H9 (cell line): ENCODE measurements around the gene SIDT2. TPM values are rescaled to one million over a fixed set of nuclear protein-coding genes. Genes with fewer than 3 reads are reported as not detected.

Experiments used
- DNase-seq: peaks from one replicate; pipeline ENCODE4 v3.0.0-alpha.2; 2017
- H2AFZ ChIP-seq: one replicate; pipeline ENCODE4 v1.6.1; 2013; ENCODE audit warnings: mild to moderate bottlenecking, low read length, control low read depth, moderate library complexity
- H2AK5ac ChIP-seq: 2 replicates; pipeline ENCODE4 v1.6.1; 2013; ENCODE audit warnings: low read length, control low read depth, mixed read lengths; ENCODE audit not compliant: insufficient read length
- H2BK120ac ChIP-seq: one replicate; pipeline ENCODE4 v1.6.1; 2013; ENCODE audit warnings: low read depth, mild to moderate bottlenecking, low read length, control low read depth, inconsistent platforms; ENCODE audit not compliant: poor library complexity, severe bottlenecking
- H2BK12ac ChIP-seq: 2 replicates; pipeline ENCODE4 v1.6.1; 2013; ENCODE audit warnings: low read length, control low read depth, mixed read lengths, low read depth; ENCODE audit not compliant: insufficient read length
- H2BK15ac ChIP-seq: 2 replicates; pipeline ENCODE4 v1.6.1; 2013; ENCODE audit warnings: low read depth, low read length, control low read depth
- H2BK20ac ChIP-seq: one replicate; pipeline ENCODE4 v1.6.1; 2013; ENCODE audit warnings: low read depth, mild to moderate bottlenecking, low read length, control low read depth, inconsistent platforms; ENCODE audit not compliant: poor library complexity, severe bottlenecking
- H2BK5ac ChIP-seq: 2 replicates; pipeline ENCODE4 v1.6.1; 2013; ENCODE audit warnings: low read length, control low read depth, mixed read lengths; ENCODE audit not compliant: insufficient read length
- H3K14ac ChIP-seq: 2 replicates; pipeline ENCODE4 v1.6.1; 2013; ENCODE audit warnings: low read length, control low read depth; ENCODE audit not compliant: insufficient read depth
- H3K18ac ChIP-seq: 2 replicates; pipeline ENCODE4 v1.6.1; 2013; ENCODE audit warnings: low read depth, mild to moderate bottlenecking, mixed read lengths, low read length, control low read depth; ENCODE audit not compliant: insufficient read length
- H3K23ac ChIP-seq: 2 replicates; pipeline ENCODE4 v1.6.1; 2013; ENCODE audit warnings: low read length, control low read depth, mixed read lengths, low read depth; ENCODE audit not compliant: insufficient read length
- H3K23me2 ChIP-seq: 2 replicates; pipeline ENCODE4 v1.6.1; 2013; ENCODE audit warnings: low read depth, mild to moderate bottlenecking, mixed read lengths, low read length, control low read depth; ENCODE audit not compliant: insufficient read length, poor library complexity, severe bottlenecking
- H3K27ac ChIP-seq: 2 replicates; pipeline ENCODE4 v1.5.1; 2013; ENCODE audit warnings: low read length, control low read depth, mixed read lengths, low read depth; ENCODE audit not compliant: insufficient read length
- H3K27me3 ChIP-seq: 2 replicates; pipeline ENCODE4 v1.6.1; 2013; ENCODE audit warnings: low read length, control low read depth, inconsistent platforms; ENCODE audit not compliant: insufficient read depth
- H3K4ac ChIP-seq: 2 replicates; pipeline ENCODE4 v1.6.1; 2013; ENCODE audit warnings: low read depth, mild to moderate bottlenecking, control low read depth, inconsistent platforms, low read length, moderate library complexity
- H3K4me1 ChIP-seq: 2 replicates; pipeline ENCODE4 v1.6.1; 2013; ENCODE audit warnings: low read length, control low read depth, inconsistent platforms; ENCODE audit not compliant: insufficient read depth
- H3K4me2 ChIP-seq: 2 replicates; pipeline ENCODE4 v1.6.1; 2013; ENCODE audit warnings: low read length, control low read depth, mixed read lengths; ENCODE audit not compliant: insufficient read length, insufficient read depth
- H3K56ac ChIP-seq: 2 replicates; pipeline ENCODE4 v1.6.1; 2013; ENCODE audit warnings: low read depth, mild to moderate bottlenecking, mixed read lengths, low read length, control low read depth; ENCODE audit not compliant: insufficient read length
- H3K79me1 ChIP-seq: 2 replicates; pipeline ENCODE4 v1.6.1; 2013; ENCODE audit warnings: low read depth, mild to moderate bottlenecking, moderate library complexity, low read length, control low read depth, inconsistent platforms; ENCODE audit not compliant: insufficient read depth, poor library complexity, severe bottlenecking
- H3K79me2 ChIP-seq: 2 replicates; pipeline ENCODE4 v1.6.1; 2013; ENCODE audit warnings: low read length, control low read depth, inconsistent platforms; ENCODE audit not compliant: insufficient read depth
- H3K9ac ChIP-seq: 2 replicates; pipeline ENCODE4 v1.6.1; 2013; ENCODE audit warnings: low read length, control low read depth, mixed read lengths; ENCODE audit not compliant: insufficient read length; ENCODE audit errors: extremely low read depth
- H3K9me3 ChIP-seq: one replicate; pipeline ENCODE4 v1.6.1; 2013; ENCODE audit warnings: low read depth, low read length, inconsistent platforms; ENCODE audit not compliant: control insufficient read depth
- H3T11ph ChIP-seq: one replicate; pipeline ENCODE4 v1.6.1; 2013; ENCODE audit warnings: mild to moderate bottlenecking, low read length, control low read depth, inconsistent platforms
- H4K20me1 ChIP-seq: one replicate; pipeline ENCODE4 v1.6.1; 2013; ENCODE audit not compliant: control insufficient read depth, insufficient read length, insufficient read depth
- H4K5ac ChIP-seq: 2 replicates; pipeline ENCODE4 v1.6.1; 2013; ENCODE audit warnings: low read depth, mild to moderate bottlenecking, mixed read lengths, low read length, control low read depth; ENCODE audit not compliant: insufficient read length
- H4K8ac ChIP-seq: replicated peaks from 2 replicates; pipeline ENCODE4 v1.6.1; 2013; ENCODE audit warnings: low read length, control low read depth, mixed read lengths, low read depth; ENCODE audit not compliant: insufficient read length
- H4K91ac ChIP-seq: 2 replicates; pipeline ENCODE4 v1.6.1; 2013; ENCODE audit warnings: low read depth, mild to moderate bottlenecking, moderate library complexity, mixed read lengths, low read length, control low read depth; ENCODE audit not compliant: insufficient read length
- H3K27ac Mint-ChIP-seq, 3 experiments: 2 replicates in 2 of 3; 3 replicates in 1 of 3; pipeline ENCODE4 v1.8.0; 2020 to 2021; ENCODE audit warnings: mixed read lengths in 3 of 3, mild to moderate bottlenecking in 1 of 3, moderate library complexity in 1 of 3
- H3K27me3 Mint-ChIP-seq: 2 replicates; pipeline ENCODE4 v1.8.0; 2021; ENCODE audit warnings: low read depth, mild to moderate bottlenecking, moderate library complexity, mixed read lengths
- H3K36me3 Mint-ChIP-seq, 3 experiments: 2 replicates in 2 of 3; 3 replicates in 1 of 3; pipeline ENCODE4 v1.8.0; 2020 to 2021; ENCODE audit warnings: low read depth in 3 of 3, mixed read lengths in 3 of 3; ENCODE audit not compliant: insufficient read depth in 1 of 3
- H3K4me1 Mint-ChIP-seq, 2 experiments: 2 replicates each; pipeline ENCODE4 v1.8.0; 2020; ENCODE audit warnings: mixed read lengths in 2 of 2
- H3K4me3 Mint-ChIP-seq, 2 experiments: 2 replicates in 1 of 2; 3 replicates in 1 of 2; pipeline ENCODE4 v1.8.0; 2020 to 2021; ENCODE audit warnings: mild to moderate bottlenecking in 2 of 2, mixed read lengths in 2 of 2, moderate library complexity in 1 of 2
- H3K9me3 Mint-ChIP-seq, 2 experiments: 2 replicates in 1 of 2; 3 replicates in 1 of 2; pipeline ENCODE4 v1.8.0; 2020; ENCODE audit warnings: mild to moderate bottlenecking in 2 of 2, mixed read lengths in 2 of 2, moderate library complexity in 1 of 2
- WGBS: extraction: QIAGEN DNeasy Blood & Tissue Kit; methylation state at CpG from one replicate; pipeline ENCODE4 v1.1.7; 2013; ENCODE audit warnings: missing lambda C conversion rate, low lambda C conversion rate, mixed read lengths; ENCODE audit not compliant: insufficient read length; ENCODE audit errors: extremely low coverage; 5-methylcytosine and 5-hydroxymethylcytosine counted together
- total RNA-seq: library from RNA; stranded (reverse); gene quantifications from 2 replicates; pipeline ENCODE4 v1.2.1, GENCODE V29; 2021
- TF ChIP-seq, protein P1 (sequence below): fragments of 200-600 bp; sonication (generic); conservative IDR thresholded peaks from 3 replicates; pipeline ENCODE4 v1.8.0; 2021; ENCODE audit warnings: antibody characterized with exemption, mild to moderate bottlenecking

SIDT2 gene
- total RNA-seq, 1 experiment from 2014 or later, result 18.3 TPM

- Histone ChIP-seq H3K23ac (no peak overlapping the region), H3K4me1 (no peaks in the 10 kb centered on the region), H2BK12ac (no peak overlapping the region), H3K27ac (no peak overlapping the region), H3K4ac (no peak overlapping the region), H2BK15ac (no peak overlapping the region), H4K91ac (no peak overlapping the region), H3K23me2 (no peaks in the 10 kb centered on the region), H2AK5ac (no peak overlapping the region), H3K27me3 (no peaks in the 10 kb centered on the region), H3K9ac (no peak overlapping the region), H2BK120ac (no peak overlapping the region), H3K18ac (no peak overlapping the region), H3K79me1 (no peaks in the 10 kb centered on the region), H3T11ph (no peak overlapping the region), H4K20me1 (no peaks in the 10 kb centered on the region), H2BK20ac (no peak overlapping the region), H2AFZ (no peak overlapping the region), H3K4me2 (no peak overlapping the region), H3K79me2 (no peaks in the 10 kb centered on the region), H4K8ac (no peak overlapping the region), H3K9me3 (no peaks in the 10 kb centered on the region), H4K5ac (no peak overlapping the region), H2BK5ac (no peak overlapping the region), H3K56ac (no peak overlapping the region), H3K14ac (no peak overlapping the region)
- peak overlapping the region in 1 of 3 experiments; percentile 3; a peak in 1 of 7 replicates for H3K27ac Mint-ChIP-seq
- H3K27me3 Mint-ChIP-seq, result peaks cover 2% of the 10 kb centered on the region; the same call in 1 of the 2 replicates
- no peak for DNase-seq
- H3K4me1 Mint-ChIP-seq, result peaks cover 0 to 4% of the 10 kb centered on the region in 2 experiments; a peak in 1 of 4 replicates
- TF ChIP-seq, protein P1, sequence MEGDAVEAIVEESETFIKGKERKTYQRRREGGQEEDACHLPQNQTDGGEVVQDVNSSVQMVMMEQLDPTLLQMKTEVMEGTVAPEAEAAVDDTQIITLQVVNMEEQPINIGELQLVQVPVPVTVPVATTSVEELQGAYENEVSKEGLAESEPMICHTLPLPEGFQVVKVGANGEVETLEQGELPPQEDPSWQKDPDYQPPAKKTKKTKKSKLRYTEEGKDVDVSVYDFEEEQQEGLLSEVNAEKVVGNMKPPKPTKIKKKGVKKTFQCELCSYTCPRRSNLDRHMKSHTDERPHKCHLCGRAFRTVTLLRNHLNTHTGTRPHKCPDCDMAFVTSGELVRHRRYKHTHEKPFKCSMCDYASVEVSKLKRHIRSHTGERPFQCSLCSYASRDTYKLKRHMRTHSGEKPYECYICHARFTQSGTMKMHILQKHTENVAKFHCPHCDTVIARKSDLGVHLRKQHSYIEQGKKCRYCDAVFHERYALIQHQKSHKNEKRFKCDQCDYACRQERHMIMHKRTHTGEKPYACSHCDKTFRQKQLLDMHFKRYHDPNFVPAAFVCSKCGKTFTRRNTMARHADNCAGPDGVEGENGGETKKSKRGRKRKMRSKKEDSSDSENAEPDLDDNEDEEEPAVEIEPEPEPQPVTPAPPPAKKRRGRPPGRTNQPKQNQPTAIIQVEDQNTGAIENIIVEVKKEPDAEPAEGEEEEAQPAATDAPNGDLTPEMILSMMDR, result no peak
- no peaks in the 10 kb centered on the region for H3K9me3 Mint-ChIP-seq
- no peak overlapping the region for H3K4me3 Mint-ChIP-seq
- peaks cover 2 to 35% (median 22%) of the 10 kb centered on the region in 3 experiments; a peak in 6 of 7 replicates for H3K36me3 Mint-ChIP-seq
- no CpG with 5 or more reads among the region's 11 CpGs for WGBS
Measured at GRCh38 chr11:117212697-117213355, 34.3 kb downstream of the SIDT2 start.
